ENCODE data around the gene FBXO39.

DNA sequence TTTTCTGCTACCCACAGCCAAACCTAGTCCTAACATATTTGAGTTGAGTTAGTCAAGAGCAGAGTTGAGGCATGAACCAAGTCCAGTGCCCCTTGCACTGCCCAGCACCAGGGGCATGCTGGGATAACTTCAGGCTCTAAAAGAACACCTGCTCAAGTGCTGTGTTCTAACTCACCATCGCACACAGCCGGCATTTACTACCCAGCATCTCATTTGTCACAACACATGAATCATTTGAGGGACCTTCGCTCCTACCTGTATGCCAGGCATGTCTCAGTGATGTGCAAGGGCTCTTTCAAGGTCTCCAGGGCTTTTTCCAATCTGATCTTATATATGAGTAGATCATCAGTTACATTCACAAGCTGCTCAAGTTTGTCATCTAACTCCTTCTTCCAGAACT is 42.9 kb downstream of the FBXO39 start:
- TF ChIP-seq, protein P1, sequence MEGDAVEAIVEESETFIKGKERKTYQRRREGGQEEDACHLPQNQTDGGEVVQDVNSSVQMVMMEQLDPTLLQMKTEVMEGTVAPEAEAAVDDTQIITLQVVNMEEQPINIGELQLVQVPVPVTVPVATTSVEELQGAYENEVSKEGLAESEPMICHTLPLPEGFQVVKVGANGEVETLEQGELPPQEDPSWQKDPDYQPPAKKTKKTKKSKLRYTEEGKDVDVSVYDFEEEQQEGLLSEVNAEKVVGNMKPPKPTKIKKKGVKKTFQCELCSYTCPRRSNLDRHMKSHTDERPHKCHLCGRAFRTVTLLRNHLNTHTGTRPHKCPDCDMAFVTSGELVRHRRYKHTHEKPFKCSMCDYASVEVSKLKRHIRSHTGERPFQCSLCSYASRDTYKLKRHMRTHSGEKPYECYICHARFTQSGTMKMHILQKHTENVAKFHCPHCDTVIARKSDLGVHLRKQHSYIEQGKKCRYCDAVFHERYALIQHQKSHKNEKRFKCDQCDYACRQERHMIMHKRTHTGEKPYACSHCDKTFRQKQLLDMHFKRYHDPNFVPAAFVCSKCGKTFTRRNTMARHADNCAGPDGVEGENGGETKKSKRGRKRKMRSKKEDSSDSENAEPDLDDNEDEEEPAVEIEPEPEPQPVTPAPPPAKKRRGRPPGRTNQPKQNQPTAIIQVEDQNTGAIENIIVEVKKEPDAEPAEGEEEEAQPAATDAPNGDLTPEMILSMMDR (IDR thresholded peaks at IDR 0.05) = no peak
- TF ChIP-seq POLR2A (IDR thresholded peaks at IDR 0.05) = no peak
- no peak for TF ChIP-seq EP300 (IDR thresholded peaks at IDR 0.05)

All from tibial nerve (tissue), 4 donors.